GM18907 (cell line): ENCODE measurements around the gene TMEM81.
A peak's percentile ranks its signal among the peaks of the same experiment; 100 is the strongest.

ENCODE experiments used
- ATAC-seq: cut with Tn5 transposase; IDR thresholded peaks from one replicate; pipeline ENCODE4 v1.9.1; 2021; ENCODE audit warnings: mild to moderate bottlenecking, moderate library complexity; ENCODE audit not compliant: unreplicated experiment

The TMEM81 gene

GRCh38 chr1:205084360-205084759 is at the start of gene TMEM81:
TMEM81 (minus strand) TSS chr1:205084460; CDS start chr1:205084320, 140 bp downstream.
- no peak for ATAC-seq

- ATAC-seq: no peak
These were observed 49.0 kb upstream of the TMEM81 start for GRCh38 chr1:205133287-205133686.

- no peak for ATAC-seq
These were observed 45.3 kb upstream of the TMEM81 start for GRCh38 chr1:205129447-205130029.

- no peak for ATAC-seq
These were observed 43.8 kb upstream of the TMEM81 start for GRCh38 chr1:205128050-205128449.

GRCh38 chr1:205127646-205128045 is 43.4 kb upstream of the TMEM81 start:
- ATAC-seq: no peak

GRCh38 chr1:205124726-205125125 is 40.5 kb upstream of the TMEM81 start:
- no peak for ATAC-seq

GRCh38 chr1:205122489-205122882 is 38.2 kb upstream of the TMEM81 start:
- peak; percentile 21 for ATAC-seq

GRCh38 chr1:205121660-205122488 is 37.6 kb upstream of the TMEM81 start, which contains the start of gene RBBP5:
RBBP5 (minus strand) TSS chr1:205121978; CDS start chr1:205121873, 105 bp downstream.
- peak; percentile 93 for ATAC-seq

- no peak for ATAC-seq
These were observed 34.5 kb upstream of the TMEM81 start for GRCh38 chr1:205118752-205119151.

GRCh38 chr1:205111354-205111753 is 27.1 kb upstream of the TMEM81 start:
- no peak for ATAC-seq

GRCh38 chr1:205109711-205110110 is 25.5 kb upstream of the TMEM81 start:
- ATAC-seq: no peak

GRCh38 chr1:205109269-205109668 is 25.0 kb upstream of the TMEM81 start:
- ATAC-seq: no peak

GRCh38 chr1:205108464-205108863 is 24.2 kb upstream of the TMEM81 start:
- no peak for ATAC-seq

GRCh38 chr1:205107327-205107726 is 23.1 kb upstream of the TMEM81 start:
- ATAC-seq: no peak

- no peak for ATAC-seq
These were observed 18.1 kb upstream of the TMEM81 start for GRCh38 chr1:205102404-205102803.

GRCh38 chr1:205098242-205098641 is 14.0 kb upstream of the TMEM81 start:
- ATAC-seq: no peak

- no peak for ATAC-seq
These were observed 11.2 kb upstream of the TMEM81 start for GRCh38 chr1:205095422-205095821.

- no peak for ATAC-seq
These were observed 6.9 kb upstream of the TMEM81 start for GRCh38 chr1:205091043-205091740.

- ATAC-seq: no peak
These were observed 4.1 kb upstream of the TMEM81 start for GRCh38 chr1:205088341-205088740.

- ATAC-seq: no peak
These were observed 1.8 kb downstream of the TMEM81 start for GRCh38 chr1:205082431-205082830.

- ATAC-seq: no peak
These were observed 6.3 kb downstream of the TMEM81 start for GRCh38 chr1:205077934-205078311.
